ENCODE data around the gene MFSD12. TPM values are rescaled to one million over a fixed set of nuclear protein-coding genes. Genes with fewer than 3 reads are reported as not detected.

MFSD12 gene
- polyA plus RNA-seq, 1 donor from 2014 or later, result 38.5 TPM

DNA sequence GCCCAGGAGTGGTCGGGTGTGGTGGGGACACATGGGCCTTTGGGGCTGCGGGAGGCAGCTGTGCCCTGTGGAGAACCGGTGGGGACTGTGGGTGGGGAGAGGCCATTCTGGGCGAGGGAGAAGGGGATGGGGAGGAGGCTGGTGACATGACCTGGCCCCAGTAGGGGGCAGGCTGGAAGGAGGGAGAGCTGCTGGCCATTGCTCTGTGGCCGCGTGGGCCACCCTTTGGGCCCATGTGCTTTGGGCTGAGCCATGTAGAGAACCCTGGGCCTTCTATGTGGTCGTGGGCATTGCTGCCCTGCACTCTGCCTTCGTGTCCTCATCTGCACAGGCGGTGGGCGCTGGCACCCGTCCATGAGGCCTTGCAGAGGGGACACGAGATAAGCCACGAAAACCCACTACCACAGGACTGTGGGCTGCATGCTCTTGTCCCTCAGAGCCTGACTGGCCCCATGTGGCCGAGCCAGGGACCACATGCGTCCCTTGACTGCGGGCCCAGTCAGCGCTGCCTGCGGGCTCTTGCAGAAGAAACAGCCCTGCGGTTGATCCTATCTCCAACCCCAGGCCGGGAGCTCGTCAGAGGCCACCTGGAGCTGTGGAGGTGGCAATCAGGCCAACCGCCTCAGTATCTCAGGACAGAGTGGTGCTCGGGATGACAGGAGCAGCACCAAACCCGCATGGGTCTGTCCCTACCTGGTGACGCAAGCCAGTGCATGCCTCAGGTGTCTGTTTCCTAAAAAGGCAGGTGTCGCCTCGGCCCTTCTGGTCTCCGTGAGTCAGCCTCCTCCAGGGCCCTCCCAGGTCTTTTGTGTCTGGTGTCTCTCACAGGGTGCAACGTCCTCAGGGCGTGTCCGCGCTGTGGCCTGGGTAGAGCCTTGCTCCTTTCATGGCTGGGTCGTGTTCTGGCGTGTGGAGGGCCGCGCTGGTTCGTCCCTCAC lies 37.0 kb downstream of the MFSD12 start:
- no peaks in the 10 kb centered on the region for H3K27me3 ChIP-seq (ENCODE audit: insufficient read depth, low read depth, low read length)
- no peaks in the 10 kb centered on the region for H3F3A ChIP-seq (ENCODE audit: insufficient read depth, low read length, poor library complexity, severe bottlenecking)
- no peak overlapping the region for H2AFZ ChIP-seq (ENCODE audit: low read depth, low read length)
- peaks cover 8% of the 10 kb centered on the region for H4K20me1 ChIP-seq (ENCODE audit: insufficient read depth)
- H3K9me2 ChIP-seq (ENCODE audit: insufficient read depth, low read length), result no peaks in the 10 kb centered on the region
- H3K9ac ChIP-seq (ENCODE audit: low read length), result no peak overlapping the region
- H3K4me3 ChIP-seq (ENCODE audit: low read length), result no peak overlapping the region
- peaks cover 25% of the 10 kb centered on the region for H3K79me2 ChIP-seq (replicated peaks; ENCODE audit: insufficient read depth, low read length)
- H3K9me3 ChIP-seq (ENCODE audit: low read length), result no peaks in the 10 kb centered on the region
- no peak overlapping the region for H3K4me2 ChIP-seq (ENCODE audit: low read length)
- H3K36me3 ChIP-seq (ENCODE audit: insufficient read depth, low read length), result no peaks in the 10 kb centered on the region
- TF ChIP-seq, protein P1, sequence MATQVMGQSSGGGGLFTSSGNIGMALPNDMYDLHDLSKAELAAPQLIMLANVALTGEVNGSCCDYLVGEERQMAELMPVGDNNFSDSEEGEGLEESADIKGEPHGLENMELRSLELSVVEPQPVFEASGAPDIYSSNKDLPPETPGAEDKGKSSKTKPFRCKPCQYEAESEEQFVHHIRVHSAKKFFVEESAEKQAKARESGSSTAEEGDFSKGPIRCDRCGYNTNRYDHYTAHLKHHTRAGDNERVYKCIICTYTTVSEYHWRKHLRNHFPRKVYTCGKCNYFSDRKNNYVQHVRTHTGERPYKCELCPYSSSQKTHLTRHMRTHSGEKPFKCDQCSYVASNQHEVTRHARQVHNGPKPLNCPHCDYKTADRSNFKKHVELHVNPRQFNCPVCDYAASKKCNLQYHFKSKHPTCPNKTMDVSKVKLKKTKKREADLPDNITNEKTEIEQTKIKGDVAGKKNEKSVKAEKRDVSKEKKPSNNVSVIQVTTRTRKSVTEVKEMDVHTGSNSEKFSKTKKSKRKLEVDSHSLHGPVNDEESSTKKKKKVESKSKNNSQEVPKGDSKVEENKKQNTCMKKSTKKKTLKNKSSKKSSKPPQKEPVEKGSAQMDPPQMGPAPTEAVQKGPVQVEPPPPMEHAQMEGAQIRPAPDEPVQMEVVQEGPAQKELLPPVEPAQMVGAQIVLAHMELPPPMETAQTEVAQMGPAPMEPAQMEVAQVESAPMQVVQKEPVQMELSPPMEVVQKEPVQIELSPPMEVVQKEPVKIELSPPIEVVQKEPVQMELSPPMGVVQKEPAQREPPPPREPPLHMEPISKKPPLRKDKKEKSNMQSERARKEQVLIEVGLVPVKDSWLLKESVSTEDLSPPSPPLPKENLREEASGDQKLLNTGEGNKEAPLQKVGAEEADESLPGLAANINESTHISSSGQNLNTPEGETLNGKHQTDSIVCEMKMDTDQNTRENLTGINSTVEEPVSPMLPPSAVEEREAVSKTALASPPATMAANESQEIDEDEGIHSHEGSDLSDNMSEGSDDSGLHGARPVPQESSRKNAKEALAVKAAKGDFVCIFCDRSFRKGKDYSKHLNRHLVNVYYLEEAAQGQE (IDR thresholded peaks at IDR 0.05; ENCODE audit: borderline replicate concordance), result no peak
- TF ChIP-seq TAF1 (IDR thresholded peaks at IDR 0.05; ENCODE audit: low read depth) (no peak), RAD21 (conservative IDR thresholded peaks at IDR 0.05) (no peak), MXI1 (conservative IDR thresholded peaks at IDR 0.05; ENCODE audit: poor library complexity, severe bottlenecking) (no peak), POLR2AphosphoS5 (IDR thresholded peaks at IDR 0.05) (no peak), SMC3 (conservative IDR thresholded peaks at IDR 0.05; ENCODE audit: poor library complexity) (no peak), EZH2 (IDR thresholded peaks at IDR 0.05; ENCODE audit: borderline replicate concordance, insufficient read depth, low read length, poor library complexity, severe bottlenecking) (no peak), EP300 (conservative IDR thresholded peaks at IDR 0.05; ENCODE audit: poor library complexity, severe bottlenecking) (no peak)
- TF ChIP-seq, protein P2, sequence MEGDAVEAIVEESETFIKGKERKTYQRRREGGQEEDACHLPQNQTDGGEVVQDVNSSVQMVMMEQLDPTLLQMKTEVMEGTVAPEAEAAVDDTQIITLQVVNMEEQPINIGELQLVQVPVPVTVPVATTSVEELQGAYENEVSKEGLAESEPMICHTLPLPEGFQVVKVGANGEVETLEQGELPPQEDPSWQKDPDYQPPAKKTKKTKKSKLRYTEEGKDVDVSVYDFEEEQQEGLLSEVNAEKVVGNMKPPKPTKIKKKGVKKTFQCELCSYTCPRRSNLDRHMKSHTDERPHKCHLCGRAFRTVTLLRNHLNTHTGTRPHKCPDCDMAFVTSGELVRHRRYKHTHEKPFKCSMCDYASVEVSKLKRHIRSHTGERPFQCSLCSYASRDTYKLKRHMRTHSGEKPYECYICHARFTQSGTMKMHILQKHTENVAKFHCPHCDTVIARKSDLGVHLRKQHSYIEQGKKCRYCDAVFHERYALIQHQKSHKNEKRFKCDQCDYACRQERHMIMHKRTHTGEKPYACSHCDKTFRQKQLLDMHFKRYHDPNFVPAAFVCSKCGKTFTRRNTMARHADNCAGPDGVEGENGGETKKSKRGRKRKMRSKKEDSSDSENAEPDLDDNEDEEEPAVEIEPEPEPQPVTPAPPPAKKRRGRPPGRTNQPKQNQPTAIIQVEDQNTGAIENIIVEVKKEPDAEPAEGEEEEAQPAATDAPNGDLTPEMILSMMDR (IDR thresholded peaks at IDR 0.05; ENCODE audit: poor library complexity, severe bottlenecking), result no peak
- no peak overlapping the region for H3K27ac ChIP-seq (ENCODE audit: low read length)

DNA sequence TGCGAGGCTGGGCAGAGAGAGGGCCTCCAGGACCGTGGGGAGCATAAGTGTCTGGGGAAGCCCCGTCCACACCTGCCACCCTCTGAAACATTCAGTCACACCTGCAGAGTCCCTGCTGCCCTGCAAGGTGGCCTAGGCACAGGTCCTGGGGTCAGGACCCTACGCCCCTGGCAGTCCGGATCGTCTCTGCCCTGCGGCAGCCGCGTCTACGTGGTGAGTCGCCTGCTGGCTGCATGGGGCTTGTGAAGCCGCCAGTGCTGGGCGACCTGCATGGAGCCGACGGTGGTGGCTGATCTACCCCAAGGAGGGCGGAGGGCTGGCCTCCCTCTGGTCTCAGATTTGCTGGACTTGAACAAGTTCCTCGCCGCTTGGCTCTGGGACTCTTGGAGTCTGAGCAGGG lies 38.3 kb downstream of the MFSD12 start:
- H3K27me3 ChIP-seq (ENCODE audit: insufficient read depth, low read depth, low read length), result no peaks in the 10 kb centered on the region
- no peak overlapping the region for H3K4me2 ChIP-seq (ENCODE audit: low read length)
- H3K9ac ChIP-seq (ENCODE audit: low read length), result no peak overlapping the region
- peaks cover 25% of the 10 kb centered on the region for H3K79me2 ChIP-seq (replicated peaks; ENCODE audit: insufficient read depth, low read length)
- H3K36me3 ChIP-seq (ENCODE audit: insufficient read depth, low read length), result no peaks in the 10 kb centered on the region
- no peak overlapping the region for H3K4me3 ChIP-seq (ENCODE audit: low read length)
- H4K20me1 ChIP-seq (ENCODE audit: insufficient read depth), result peaks cover 8% of the 10 kb centered on the region
- no peak overlapping the region for H2AFZ ChIP-seq (ENCODE audit: low read depth, low read length)
- no peaks in the 10 kb centered on the region for H3K9me3 ChIP-seq (ENCODE audit: low read length)
- TF ChIP-seq MXI1 (conservative IDR thresholded peaks at IDR 0.05; ENCODE audit: poor library complexity, severe bottlenecking), result no peak
- TF ChIP-seq EP300 (conservative IDR thresholded peaks at IDR 0.05; ENCODE audit: poor library complexity, severe bottlenecking), result no peak
- TF ChIP-seq SMC3 (conservative IDR thresholded peaks at IDR 0.05; ENCODE audit: poor library complexity), result no peak
- no peak for TF ChIP-seq TAF1 (IDR thresholded peaks at IDR 0.05; ENCODE audit: low read depth)
- TF ChIP-seq, protein P1 (IDR thresholded peaks at IDR 0.05; ENCODE audit: borderline replicate concordance), result no peak
- no peak for TF ChIP-seq RAD21 (conservative IDR thresholded peaks at IDR 0.05)
- TF ChIP-seq EZH2 (IDR thresholded peaks at IDR 0.05; ENCODE audit: borderline replicate concordance, insufficient read depth, low read length, poor library complexity, severe bottlenecking), result no peak
- TF ChIP-seq, protein P2 (IDR thresholded peaks at IDR 0.05; ENCODE audit: poor library complexity, severe bottlenecking), result no peak
- no peak for TF ChIP-seq POLR2AphosphoS5 (IDR thresholded peaks at IDR 0.05)
- H3K27ac ChIP-seq (ENCODE audit: low read length), result no peak overlapping the region
- no peaks in the 10 kb centered on the region for H3K9me2 ChIP-seq (ENCODE audit: insufficient read depth, low read length)
- H3F3A ChIP-seq (ENCODE audit: insufficient read depth, low read length, poor library complexity, severe bottlenecking), result no peaks in the 10 kb centered on the region
